HFF-Myc (cell line): ENCODE results near the gene NDUFA11.

Source experiments
- DNase-seq: peaks from one replicate; pipeline ENCODE4 v3.0.0-alpha.2; 2011; ENCODE audit warnings: low read depth; ENCODE audit errors: extremely low read depth
- H3K4me3 ChIP-seq: replicated peaks from 2 replicates; pipeline ENCODE4 v1.5.1; 2011; ENCODE audit warnings: low read depth, mild to moderate bottlenecking, control low read depth, low read length
- CTCF ChIP-seq: IDR thresholded peaks from 2 replicates; pipeline ENCODE4 v1.5.1; 2012; ENCODE audit warnings: mild to moderate bottlenecking, low read depth, low read length, control low read depth; ENCODE audit errors: missing control alignments

NDUFA11 gene

GRCh38 chr19:5900976-5901375 is 2.6 kb downstream of the NDUFA11 start:
- no peak for TF ChIP-seq CTCF
- no peak for DNase-seq
- no peak overlapping the region for H3K4me3 ChIP-seq

- TF ChIP-seq CTCF, result no peak
- H3K4me3 ChIP-seq, result no peak overlapping the region
- no peak for DNase-seq
Observed at GRCh38 chr19:5899728-5900526, 3.7 kb downstream of the NDUFA11 start.

- H3K4me3 ChIP-seq, result no peak overlapping the region
- TF ChIP-seq CTCF, result peak; percentile 20
- no peak for DNase-seq
Observed at GRCh38 chr19:5897189-5897969, 6.2 kb downstream of the NDUFA11 start.

- DNase-seq, result no peak
- no peak overlapping the region for H3K4me3 ChIP-seq
- no peak for TF ChIP-seq CTCF
Observed at GRCh38 chr19:5896365-5897076, 7.1 kb downstream of the NDUFA11 start.

- no peak overlapping the region for H3K4me3 ChIP-seq
- no peak for TF ChIP-seq CTCF
- no peak for DNase-seq
Observed at GRCh38 chr19:5895890-5896289, 7.7 kb downstream of the NDUFA11 start.

GRCh38 chr19:5895409-5895808 is 8.2 kb downstream of the NDUFA11 start:
- no peak overlapping the region for H3K4me3 ChIP-seq
- DNase-seq, result no peak
- TF ChIP-seq CTCF, result no peak
